NOMO-1 treated with DMSO at 0.1 percent for 48 hours (cell line): ENCODE data around the gene MIPEP.
"Not testable (repeated sequence)": the region's sequence is repeated elsewhere in the genome, so short reads cannot be mapped to it uniquely, and the experiment has no call there.

Source experiments
- DNase-seq: peaks from one replicate; lab custom pipeline; 2025; ENCODE audit not compliant: unreplicated experiment; lab: John Stamatoyannopoulos, UW

The MIPEP gene

GRCh38 chr13:23778002-23778652 lies 111.1 kb downstream of the MIPEP start:
- no peak for DNase-seq

DNA sequence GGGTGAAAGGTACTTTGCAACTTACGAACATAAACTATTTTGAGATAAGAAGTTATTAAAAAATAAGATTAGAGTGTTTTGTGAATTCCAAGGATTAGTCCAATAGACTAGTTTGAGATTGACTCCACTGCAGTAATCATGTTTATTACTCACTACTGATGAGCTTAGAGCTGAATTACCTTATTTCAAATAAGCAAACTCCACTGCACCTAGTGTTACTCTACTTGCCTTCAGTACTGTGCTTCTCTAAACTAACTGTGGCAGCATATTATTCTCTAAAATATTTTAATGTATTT lies 111.7 kb downstream of the MIPEP start:
- no peak for DNase-seq

GRCh38 chr13:23776698-23777574 lies 112.3 kb downstream of the MIPEP start:
- DNase-seq = peak; percentile 80

- no peak for DNase-seq
Observed at GRCh38 chr13:23772717-23773116, 116.5 kb downstream of the MIPEP start.

DNA sequence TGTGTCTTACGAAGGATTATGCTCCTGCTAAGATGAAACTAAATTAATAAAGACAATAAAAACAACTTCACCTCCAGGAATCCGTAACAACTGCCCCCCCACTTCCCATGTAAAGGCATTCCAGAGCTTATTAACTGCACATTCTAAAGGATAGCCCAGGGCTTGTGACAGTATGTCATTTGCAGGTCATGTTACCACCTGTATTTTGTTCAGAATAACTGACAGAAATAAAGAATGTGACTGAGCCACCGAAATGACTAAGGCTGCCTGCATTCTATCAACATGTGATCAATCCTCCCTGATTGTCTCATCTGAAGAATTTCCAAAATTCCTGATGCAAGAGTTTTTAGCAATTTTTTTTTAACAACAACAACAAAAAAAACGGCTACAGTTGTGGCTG lies 117.2 kb downstream of the MIPEP start:
- no peak for DNase-seq

DNA sequence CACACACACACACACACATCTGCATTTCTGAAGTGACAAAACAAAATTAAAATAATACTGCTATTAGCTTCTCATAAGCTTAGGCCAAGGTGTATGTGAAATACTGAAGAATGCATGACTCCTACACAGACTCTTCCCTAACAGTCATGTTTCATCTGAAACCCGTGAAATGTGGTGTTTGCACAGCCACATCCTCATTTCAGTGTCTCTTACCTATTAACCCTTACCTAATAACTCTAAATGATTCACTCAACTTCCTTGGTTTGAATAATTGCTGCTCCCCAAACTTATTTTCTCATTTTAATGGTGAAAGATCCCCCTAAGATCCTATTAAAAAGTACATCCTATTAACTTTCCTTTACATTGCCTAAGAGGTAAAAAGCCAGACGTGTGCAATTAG lies 117.6 kb downstream of the MIPEP start:
- peak; percentile 50 for DNase-seq

DNA sequence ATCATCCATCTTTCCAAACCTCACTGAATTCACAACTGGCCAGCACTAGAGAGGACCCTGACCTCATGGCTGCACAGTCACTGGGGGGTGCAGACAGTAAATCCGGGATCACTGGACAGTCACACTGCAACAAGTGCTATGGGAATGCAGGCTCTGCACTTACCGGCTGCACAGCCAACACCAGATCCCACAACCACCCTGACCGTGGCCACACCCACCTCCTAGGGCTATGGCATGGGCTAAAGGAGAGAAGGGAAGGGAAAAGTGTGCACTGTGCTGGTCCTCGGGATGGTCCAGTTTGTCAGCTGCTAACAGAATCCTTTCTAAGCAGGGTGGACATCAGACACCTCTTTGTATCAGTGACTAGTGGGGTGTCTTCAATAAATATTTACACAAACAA lies 118.2 kb downstream of the MIPEP start:
- no peak for DNase-seq

GRCh38 chr13:23770428-23770827 lies 118.8 kb downstream of the MIPEP start:
- DNase-seq = no peak

DNA sequence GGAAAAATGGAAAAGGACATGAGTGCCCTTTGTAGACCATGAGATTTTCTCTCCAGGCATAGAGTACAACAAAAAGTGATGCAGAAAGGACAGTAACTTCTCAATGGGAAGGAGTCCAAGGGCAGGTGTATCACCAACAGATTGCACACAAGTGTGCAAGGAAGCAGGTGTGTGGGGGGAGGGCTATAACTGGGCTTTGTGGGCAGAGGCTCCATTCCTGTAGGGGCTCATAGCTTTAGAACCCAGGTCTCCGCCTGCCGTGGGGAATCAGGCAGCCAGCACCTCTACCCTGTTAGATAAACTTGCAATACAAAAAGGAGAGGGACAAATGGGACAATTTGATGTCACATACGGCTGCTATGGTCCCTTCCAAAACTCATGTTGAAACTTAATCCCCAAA lies 119.8 kb downstream of the MIPEP start:
- no peak for DNase-seq

DNA sequence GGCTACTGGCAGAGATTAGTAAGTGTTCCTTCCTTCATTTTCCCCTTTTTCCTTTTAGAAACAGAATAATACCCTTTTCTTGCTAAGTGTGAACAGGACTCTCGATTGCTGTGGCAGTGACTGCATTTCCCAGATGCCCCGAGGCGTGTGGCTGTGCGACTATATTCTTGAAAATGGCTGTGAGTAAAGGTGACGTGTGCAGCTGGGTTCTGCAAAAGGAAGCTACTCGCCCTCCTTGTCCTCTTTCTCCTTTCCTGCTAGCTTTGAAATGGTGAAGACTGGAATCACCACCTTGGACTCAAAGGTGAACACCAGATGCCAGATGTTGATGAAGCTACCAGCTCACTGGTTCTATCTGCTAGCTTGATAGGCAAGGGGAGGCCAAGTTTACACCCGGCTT lies 121.4 kb downstream of the MIPEP start:
- DNase-seq = no peak

DNA sequence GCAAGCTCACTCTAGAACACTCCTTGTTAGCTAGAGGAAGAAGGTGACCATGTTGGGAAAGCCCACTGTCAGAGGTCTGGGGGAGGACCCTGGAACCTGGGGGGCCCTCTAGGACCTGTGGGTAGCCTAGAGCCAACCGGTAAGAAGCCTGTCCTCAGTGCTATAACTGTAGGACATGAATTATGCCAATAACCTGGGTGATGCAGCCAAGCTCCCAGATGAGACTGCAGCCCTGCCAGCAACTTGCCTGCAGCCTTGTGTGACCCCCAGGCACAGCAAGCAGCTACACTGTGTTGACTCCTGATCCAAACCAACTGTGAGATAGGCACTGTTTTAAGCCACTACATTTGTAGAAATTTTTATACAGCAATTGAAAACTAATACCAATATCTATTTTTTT lies 122.3 kb downstream of the MIPEP start:
- DNase-seq = no peak

DNA sequence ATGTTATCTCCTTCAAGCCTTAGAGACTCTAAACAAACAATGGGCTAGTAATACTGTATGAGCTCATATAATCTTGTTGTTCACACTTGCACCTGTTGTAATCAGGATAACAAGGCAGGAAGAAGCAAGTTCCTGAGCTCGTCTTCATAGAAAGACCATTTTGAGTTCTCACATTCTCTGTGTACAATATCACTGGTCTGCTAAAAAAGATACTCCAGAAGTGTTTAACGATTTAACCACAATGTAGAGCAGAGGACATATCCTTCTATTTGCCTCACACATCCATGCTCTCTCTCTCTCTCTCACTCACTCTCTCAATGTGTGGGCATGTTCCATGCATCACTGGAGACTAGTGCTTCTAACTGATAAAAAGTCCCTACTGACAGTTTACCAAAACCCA lies 122.9 kb downstream of the MIPEP start:
- no peak for DNase-seq

DNA sequence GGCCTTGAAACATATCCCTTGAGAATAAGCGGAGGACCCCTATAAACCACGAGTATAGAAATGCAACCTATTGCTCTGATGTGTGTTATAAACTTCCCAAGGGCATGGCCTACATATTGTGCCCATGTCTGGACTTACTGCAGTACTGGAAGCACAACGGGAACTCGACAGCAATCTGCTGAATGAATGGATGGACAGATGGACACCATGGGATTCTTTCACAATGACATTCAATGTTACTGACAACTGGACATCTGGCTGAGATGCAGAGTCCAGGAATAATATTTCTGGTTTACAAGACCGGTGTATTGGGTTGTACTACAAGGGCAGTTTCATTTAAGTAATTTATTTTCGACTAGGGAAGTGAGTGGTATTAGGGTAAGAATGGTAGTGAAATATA lies 123.7 kb downstream of the MIPEP start:
- DNase-seq = no peak

DNA sequence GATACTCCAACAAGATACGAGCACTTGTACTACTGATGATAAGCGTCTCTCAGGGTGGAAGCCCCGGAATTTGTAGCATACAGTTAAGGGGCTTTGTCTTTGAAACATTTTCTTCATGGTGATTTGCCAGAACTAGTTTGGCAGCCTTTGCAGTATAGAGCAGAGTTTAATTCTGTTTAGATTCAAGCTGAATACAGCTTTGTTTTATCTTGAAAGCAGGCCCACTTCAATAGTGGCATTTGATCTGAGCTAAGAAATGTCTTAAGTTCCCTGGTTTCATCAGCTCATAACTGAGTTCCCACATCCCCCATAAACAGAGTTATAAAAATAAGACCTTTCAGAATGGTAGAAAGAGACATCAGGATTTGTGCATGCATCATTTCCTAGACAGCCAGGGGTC lies 125.9 kb downstream of the MIPEP start:
- no peak for DNase-seq

DNA sequence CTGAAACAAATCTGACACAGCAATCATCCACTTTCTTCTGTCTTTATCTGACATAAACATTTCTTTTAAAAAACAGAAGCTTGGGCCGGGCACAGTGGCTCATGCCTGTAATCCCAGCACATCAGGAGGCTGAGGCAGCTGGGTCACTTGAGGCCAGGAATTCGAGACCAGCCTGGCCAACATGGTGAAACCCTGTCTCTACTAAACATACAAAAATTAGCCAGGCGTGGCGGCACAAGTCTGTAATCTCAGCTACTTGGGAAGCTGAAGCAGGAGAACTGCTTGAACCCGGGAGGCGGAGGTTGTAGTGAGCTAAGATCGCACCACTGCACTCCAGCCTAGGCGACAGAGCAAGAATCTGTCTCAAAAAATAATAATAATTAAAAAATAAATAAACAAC lies 127.4 kb downstream of the MIPEP start:
- not testable (repeated sequence) for DNase-seq

GRCh38 chr13:23760000-23760399 lies 129.2 kb downstream of the MIPEP start:
- no peak for DNase-seq

GRCh38 chr13:23758798-23759527 lies 130.2 kb downstream of the MIPEP start:
- DNase-seq = no peak

DNA sequence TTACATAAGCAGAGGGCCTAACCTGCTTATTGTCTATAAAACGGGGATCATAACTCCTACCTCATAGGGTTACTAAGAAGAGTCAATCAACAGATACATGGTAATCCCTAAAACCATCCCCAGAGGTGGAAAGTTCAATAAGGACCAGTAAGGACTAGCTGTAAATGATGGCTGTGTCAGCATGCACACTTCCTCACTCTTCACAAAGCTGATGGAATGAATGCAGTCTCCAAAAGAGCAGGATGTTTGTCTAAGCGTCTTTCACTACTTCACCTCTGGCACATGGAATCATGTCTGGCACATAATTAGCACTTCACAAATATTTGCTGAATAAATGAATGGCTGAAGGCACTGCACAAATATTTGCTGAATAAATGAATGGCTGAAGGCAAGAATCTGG lies 134.2 kb downstream of the MIPEP start:
- DNase-seq = no peak

GRCh38 chr13:23754506-23754905 lies 134.7 kb downstream of the MIPEP start:
- DNase-seq = no peak

DNA sequence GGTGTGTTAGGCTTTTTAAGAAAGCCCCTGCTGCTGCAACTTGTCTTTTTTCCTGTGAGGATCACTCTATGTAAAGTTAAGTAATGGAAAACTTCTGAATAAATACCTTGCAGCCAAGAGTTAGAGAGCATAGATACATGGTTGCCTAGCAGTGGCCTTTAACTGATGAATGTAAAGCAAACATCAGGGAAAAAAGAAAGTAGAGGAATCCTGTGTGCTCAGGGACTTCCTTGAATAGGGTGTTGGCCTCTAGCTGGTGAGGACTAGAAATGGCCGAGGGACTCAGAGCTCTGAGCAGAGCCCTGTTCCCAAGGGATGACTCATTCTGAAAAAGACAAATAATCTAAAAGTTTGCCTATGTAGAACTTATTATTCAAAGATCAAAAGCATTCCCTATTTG lies 135.7 kb downstream of the MIPEP start:
- DNase-seq = no peak

DNA sequence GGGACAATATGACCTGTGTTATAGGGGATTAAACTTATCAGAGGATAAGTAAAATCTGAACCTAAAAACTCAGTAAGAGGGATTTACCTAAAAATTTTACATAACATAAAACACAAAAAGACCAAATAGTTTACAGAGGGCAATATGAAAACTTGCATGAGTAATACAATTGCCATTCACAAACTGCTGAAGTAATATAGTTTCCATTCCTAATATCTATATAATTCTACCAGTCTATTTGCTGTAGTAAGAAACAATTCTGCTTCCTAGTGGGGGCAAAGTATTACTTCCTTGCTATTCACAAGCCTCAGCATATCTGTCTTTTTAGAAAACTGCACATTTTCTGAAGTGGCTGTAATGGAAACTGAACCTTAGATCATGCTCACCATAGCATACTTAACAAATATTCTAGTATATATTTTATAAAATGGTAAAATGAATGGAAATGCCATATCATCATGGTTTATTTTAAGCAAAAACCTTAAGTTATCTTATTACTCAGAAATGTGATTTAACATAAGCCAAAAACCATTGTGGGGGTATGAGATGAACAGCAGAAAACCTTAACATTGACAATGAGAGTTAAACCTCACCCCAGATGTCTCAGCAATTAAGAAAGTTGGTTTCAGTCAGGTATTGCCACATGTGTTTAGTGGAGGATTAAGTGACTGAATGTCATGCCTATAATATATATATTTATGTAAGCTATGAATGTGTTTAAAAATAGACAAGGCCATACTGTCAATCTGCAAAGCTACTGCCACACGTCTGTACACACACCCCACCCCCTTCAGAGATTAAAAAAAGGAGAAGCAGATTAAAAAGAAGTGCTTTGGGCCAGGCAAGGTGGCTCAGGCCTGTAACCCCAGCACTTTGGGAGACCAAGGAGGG lies 136.8 kb downstream of the MIPEP start:
- peak; percentile 50 for DNase-seq
